RWPE2 (cell line): ENCODE results near the gene FOXL3.
A peak's percentile ranks its signal among the peaks of the same experiment; 100 is the strongest.

Experiments used
- ATAC-seq: fragments of 200-7000 bp; cut with Tn5 transposase; 3 replicates; pipeline ENCODE4 v1.9.1; 2021; ENCODE audit warnings: low read depth
- DNase-seq: peaks from one replicate; pipeline ENCODE4 v3.0.0-alpha.2; 2020; ENCODE audit warnings: low spot score
- H3K27ac ChIP-seq: fragments of 450-650 bp; 2 replicates; pipeline ENCODE4 v1.5.1; 2017; ENCODE audit warnings: mild to moderate bottlenecking; ENCODE audit not compliant: poor library complexity, severe bottlenecking
- H3K27me3 ChIP-seq: fragments of 250-450 bp; sonication (Bioruptor Pico); 2 replicates; pipeline ENCODE4 v1.5.1; 2021; ENCODE audit warnings: mild to moderate bottlenecking, moderate library complexity; ENCODE audit not compliant: insufficient read depth, poor library complexity, severe bottlenecking
- H3K36me3 ChIP-seq: fragments of 250-450 bp; sonication (Bioruptor Pico); 2 replicates; pipeline ENCODE4 v1.5.1; 2020; ENCODE audit warnings: low read depth, mild to moderate bottlenecking, moderate library complexity
- H3K4me1 ChIP-seq: fragments of 250-450 bp; sonication (Bioruptor Pico); 2 replicates; pipeline ENCODE4 v1.5.1; 2021; ENCODE audit warnings: mild to moderate bottlenecking, moderate library complexity; ENCODE audit not compliant: insufficient read depth, poor library complexity, severe bottlenecking
- H3K4me3 ChIP-seq: fragments of 250-450 bp; sonication (Bioruptor Pico); 2 replicates; pipeline ENCODE4 v1.5.1; 2021; ENCODE audit warnings: mild to moderate bottlenecking, moderate library complexity; ENCODE audit not compliant: severe bottlenecking
- H3K9me3 ChIP-seq: fragments of 250-450 bp; sonication (Bioruptor Pico); 2 replicates; pipeline ENCODE4 v1.5.1; 2021; ENCODE audit warnings: mild to moderate bottlenecking, moderate library complexity; ENCODE audit not compliant: severe bottlenecking
- TF ChIP-seq, protein P1 (sequence below): fragments of 450-650 bp; IDR thresholded peaks from one replicate; pipeline ENCODE4 v1.5.1; 2017; ENCODE audit warnings: mild to moderate bottlenecking, moderate library complexity; ENCODE audit not compliant: poor library complexity, severe bottlenecking

The FOXL3 gene

DNA sequence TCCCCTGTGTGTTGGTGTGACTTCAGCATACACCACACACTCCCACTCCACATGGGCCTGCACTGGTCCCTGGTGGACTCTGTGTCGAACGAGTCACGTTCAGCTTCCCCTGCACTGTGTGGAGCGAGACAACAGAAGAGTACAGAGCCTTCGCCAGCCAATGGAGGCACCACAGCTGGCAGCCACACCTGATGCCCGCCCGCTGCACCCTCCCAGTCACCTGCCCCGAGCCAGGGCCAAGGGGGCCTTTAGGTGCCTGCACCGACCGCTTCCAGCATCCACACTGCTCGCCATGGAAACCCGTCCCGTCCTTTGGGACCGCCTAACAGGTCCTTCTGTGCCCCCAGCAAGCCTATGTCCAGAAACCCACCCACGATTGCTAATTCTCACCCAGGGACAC is 9.2 kb downstream of the FOXL3 start:
- Histone ChIP-seq H3K4me3 (no peak overlapping the region), H3K4me1 (no peaks in the 10 kb centered on the region), H3K27me3 (peaks cover 7% of the 10 kb centered on the region), H3K27ac (no peak overlapping the region), H3K9me3 (no peaks in the 10 kb centered on the region), H3K36me3 (no peaks in the 10 kb centered on the region)
- TF ChIP-seq, protein P1, sequence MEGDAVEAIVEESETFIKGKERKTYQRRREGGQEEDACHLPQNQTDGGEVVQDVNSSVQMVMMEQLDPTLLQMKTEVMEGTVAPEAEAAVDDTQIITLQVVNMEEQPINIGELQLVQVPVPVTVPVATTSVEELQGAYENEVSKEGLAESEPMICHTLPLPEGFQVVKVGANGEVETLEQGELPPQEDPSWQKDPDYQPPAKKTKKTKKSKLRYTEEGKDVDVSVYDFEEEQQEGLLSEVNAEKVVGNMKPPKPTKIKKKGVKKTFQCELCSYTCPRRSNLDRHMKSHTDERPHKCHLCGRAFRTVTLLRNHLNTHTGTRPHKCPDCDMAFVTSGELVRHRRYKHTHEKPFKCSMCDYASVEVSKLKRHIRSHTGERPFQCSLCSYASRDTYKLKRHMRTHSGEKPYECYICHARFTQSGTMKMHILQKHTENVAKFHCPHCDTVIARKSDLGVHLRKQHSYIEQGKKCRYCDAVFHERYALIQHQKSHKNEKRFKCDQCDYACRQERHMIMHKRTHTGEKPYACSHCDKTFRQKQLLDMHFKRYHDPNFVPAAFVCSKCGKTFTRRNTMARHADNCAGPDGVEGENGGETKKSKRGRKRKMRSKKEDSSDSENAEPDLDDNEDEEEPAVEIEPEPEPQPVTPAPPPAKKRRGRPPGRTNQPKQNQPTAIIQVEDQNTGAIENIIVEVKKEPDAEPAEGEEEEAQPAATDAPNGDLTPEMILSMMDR: no peak
- no peak for ATAC-seq
- DNase-seq: no peak

DNA sequence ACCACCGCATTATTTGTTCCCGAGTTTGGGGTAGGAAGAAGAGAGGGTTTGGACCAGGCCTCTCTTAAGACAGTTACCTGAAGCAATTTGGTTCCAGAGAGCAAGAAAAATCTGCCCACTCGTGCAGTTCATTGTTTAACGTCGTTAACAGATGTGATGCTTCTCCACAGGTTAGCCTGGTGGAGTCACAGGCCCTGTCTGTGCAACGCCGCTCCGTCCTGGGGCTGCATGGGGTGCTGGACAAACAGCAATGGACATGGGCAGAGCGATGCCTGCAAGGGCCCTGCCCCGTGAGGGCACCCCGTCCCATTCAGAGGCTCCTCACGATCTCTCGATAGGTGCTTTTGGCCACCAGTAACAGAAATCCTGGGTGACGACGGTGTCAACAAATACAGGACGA is 9.7 kb downstream of the FOXL3 start:
- no peaks in the 10 kb centered on the region for H3K9me3 ChIP-seq
- ATAC-seq (no peak), DNase-seq (no peak)
- H3K4me1 ChIP-seq: no peaks in the 10 kb centered on the region
- no peak overlapping the region for H3K27ac ChIP-seq
- H3K4me3 ChIP-seq: no peak overlapping the region
- TF ChIP-seq, protein P1: no peak
- H3K27me3 ChIP-seq: peaks cover 3% of the 10 kb centered on the region
- H3K36me3 ChIP-seq: no peaks in the 10 kb centered on the region

DNA sequence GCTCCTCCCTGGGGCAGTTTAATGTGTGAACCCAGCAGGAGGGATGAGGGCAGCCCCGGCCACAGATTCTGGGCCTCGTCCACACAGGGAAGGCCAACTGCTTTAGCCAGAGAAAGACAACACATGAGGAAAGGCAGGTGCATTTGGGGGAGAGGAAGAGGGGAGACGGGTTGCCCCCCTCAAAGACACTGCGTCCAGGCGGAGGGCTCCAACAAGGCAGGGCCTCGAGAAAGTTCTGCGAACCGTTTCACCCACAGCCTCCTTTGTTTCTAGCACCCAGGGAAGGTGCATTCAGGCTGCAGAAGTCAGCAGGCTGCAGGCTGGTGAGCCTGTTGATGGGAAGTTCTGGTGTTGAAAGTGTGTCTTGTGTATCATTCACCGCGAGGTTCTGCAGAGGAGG is 10.1 kb downstream of the FOXL3 start:
- DNase-seq (no peak), ATAC-seq (no peak)
- Histone ChIP-seq H3K27me3 (no peaks in the 10 kb centered on the region), H3K36me3 (no peaks in the 10 kb centered on the region), H3K4me3 (no peak overlapping the region), H3K27ac (no peak overlapping the region), H3K4me1 (no peaks in the 10 kb centered on the region), H3K9me3 (no peaks in the 10 kb centered on the region)
- TF ChIP-seq, protein P1: no peak

DNA sequence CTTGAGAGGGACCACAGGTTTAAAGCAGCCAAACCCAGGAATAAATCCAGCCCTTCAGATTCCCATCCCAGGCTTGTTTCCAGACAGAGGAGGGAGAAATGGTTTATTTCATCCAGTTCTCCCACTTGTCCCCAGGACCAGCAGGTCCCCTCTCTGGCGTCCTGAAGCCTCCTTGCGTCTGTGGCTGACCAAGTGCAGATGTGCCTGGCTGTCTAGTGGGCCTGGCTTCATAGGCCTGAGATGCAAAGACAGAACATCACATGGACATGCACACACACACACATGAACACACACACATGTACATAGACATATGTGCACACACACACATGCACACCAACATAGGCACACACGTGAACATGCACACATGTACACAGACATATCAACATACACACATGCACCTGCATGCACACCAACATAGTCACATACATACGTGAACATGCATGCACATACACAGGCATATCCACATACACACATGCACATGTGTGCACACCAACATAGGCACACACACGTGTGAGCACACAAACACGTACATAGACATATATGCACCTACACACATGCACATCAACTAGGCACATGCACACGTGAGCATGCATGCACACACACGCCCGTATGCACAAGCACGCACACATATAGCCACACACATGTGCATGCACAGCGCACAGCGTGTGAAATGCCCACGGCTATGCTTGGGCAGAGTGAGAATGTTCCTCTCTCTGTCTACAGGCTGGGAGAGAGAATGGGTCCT is 10.7 kb downstream of the FOXL3 start:
- no peaks in the 10 kb centered on the region for H3K27me3 ChIP-seq
- no peaks in the 10 kb centered on the region for H3K36me3 ChIP-seq
- no peaks in the 10 kb centered on the region for H3K9me3 ChIP-seq
- no peak overlapping the region for H3K4me3 ChIP-seq
- TF ChIP-seq, protein P1: no peak
- no peak overlapping the region for H3K27ac ChIP-seq
- H3K4me1 ChIP-seq: no peaks in the 10 kb centered on the region
- ATAC-seq (no peak), DNase-seq (no peak)

DNA sequence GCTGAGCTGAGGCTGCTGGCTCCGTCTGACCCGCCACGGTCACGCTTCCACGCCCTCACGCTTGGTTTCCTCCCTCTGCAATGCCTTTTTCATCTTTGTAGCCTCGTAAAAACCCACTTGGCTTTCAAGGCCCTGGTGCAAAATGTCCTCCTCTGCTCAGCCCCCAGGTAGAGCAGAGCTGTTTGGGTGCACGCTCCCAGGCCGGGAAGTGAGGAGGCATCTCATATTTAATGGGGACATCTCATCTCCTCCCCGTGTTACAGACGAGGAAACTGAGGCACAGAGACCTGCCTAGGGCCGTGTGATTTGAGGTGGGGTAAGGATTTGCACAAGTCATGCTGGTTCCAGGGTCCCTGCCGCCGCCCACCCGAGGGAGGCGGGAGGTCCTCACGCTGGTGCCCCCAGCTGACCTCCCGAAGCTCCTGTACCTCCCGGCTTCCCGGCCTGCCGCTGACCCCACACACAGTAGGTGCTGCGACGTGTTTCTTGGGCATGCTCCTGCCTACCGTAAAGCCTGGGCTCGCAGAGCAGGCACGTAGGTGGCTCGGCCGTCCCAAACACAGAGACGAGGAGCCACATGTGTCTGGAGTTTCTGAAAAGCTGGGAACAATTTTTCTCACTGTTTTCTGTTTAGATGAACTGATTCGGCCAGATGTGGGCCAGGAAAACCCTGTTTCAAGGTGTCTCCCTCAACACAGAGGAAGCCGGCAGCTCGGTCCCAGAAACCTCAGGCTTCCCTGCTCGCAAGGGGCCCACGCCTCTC is 11.5 kb downstream of the FOXL3 start:
- H3K4me3 ChIP-seq: no peak overlapping the region
- no peaks in the 10 kb centered on the region for H3K4me1 ChIP-seq
- no peaks in the 10 kb centered on the region for H3K9me3 ChIP-seq
- no peak for ATAC-seq
- H3K27me3 ChIP-seq: no peaks in the 10 kb centered on the region
- H3K36me3 ChIP-seq: no peaks in the 10 kb centered on the region
- TF ChIP-seq, protein P1: no peak
- peak; percentile 43 for DNase-seq
- H3K27ac ChIP-seq: no peak overlapping the region
